Natural killer cell (primary cell): ENCODE measurements around the gene B4GAT1. TPM values are rescaled to one million over a fixed set of nuclear protein-coding genes. Genes with fewer than 3 reads are reported as not detected.

Experiments used
- ATAC-seq, 3 donors: fragments of 150-1000 bp in 2 of 3; fragments of 200-7000 bp in 1 of 3; cut with Tn5 transposase; 1 replicate in 1 of 3; 2 replicates in 2 of 3; pipeline ENCODE4 v1.10.0; 2021; ENCODE audit warnings: mild to moderate bottlenecking in 2 of 3, moderate library complexity in 2 of 3
- DNase-seq, 2 donors: peaks; one replicate each; pipeline versions ENCODE4 v3.0.0 to v3.0.0-alpha.2; 2013 to 2021; ENCODE audit warnings: mixed read lengths in 1 of 2
- H3K27ac ChIP-seq: one replicate; pipeline ENCODE4 v1.5.1; 2013; ENCODE audit warnings: mild to moderate bottlenecking, low read length
- H3K27me3 ChIP-seq: one replicate; pipeline ENCODE4 v1.6.1; 2013; ENCODE audit warnings: low read length; ENCODE audit not compliant: control insufficient read depth, insufficient read depth
- H3K36me3 ChIP-seq: one replicate; pipeline ENCODE4 v1.6.1; 2013; ENCODE audit warnings: low read length; ENCODE audit not compliant: control insufficient read depth, insufficient read depth
- H3K4me1 ChIP-seq: one replicate; pipeline ENCODE4 v1.6.1; 2013; ENCODE audit warnings: low read length; ENCODE audit not compliant: control insufficient read depth, insufficient read depth
- H3K4me3 ChIP-seq: one replicate; pipeline ENCODE4 v1.5.1; 2013; ENCODE audit warnings: low read length
- H3K9me3 ChIP-seq: one replicate; pipeline ENCODE4 v1.6.1; 2013; ENCODE audit warnings: low read length; ENCODE audit not compliant: control insufficient read depth, insufficient read depth
- H3K27ac Mint-ChIP-seq, 2 donors: one replicate each; pipeline ENCODE4 v1.8.0; 2022; ENCODE audit warnings: mild to moderate bottlenecking in 2 of 2, mixed read lengths in 2 of 2, moderate library complexity in 1 of 2
- H3K27me3 Mint-ChIP-seq, 2 donors: one replicate each; pipeline ENCODE4 v1.8.0; 2022; ENCODE audit warnings: low read depth in 2 of 2, mixed read lengths in 2 of 2
- H3K36me3 Mint-ChIP-seq: one replicate; pipeline ENCODE4 v1.8.0; 2022; ENCODE audit warnings: mixed read lengths
- H3K4me1 Mint-ChIP-seq, 2 donors: one replicate each; pipeline ENCODE4 v1.8.0; 2022; ENCODE audit warnings: mixed read lengths in 2 of 2
- H3K4me3 Mint-ChIP-seq: one replicate; pipeline ENCODE4 v1.8.0; 2022; ENCODE audit warnings: mild to moderate bottlenecking, moderate library complexity, mixed read lengths
- H3K9me3 Mint-ChIP-seq, 2 donors: one replicate each; pipeline ENCODE4 v1.8.0; 2022; ENCODE audit warnings: mixed read lengths in 2 of 2
- WGBS: methylation state at CpG from one replicate; pipeline ENCODE4 v1.1.7; 2013; ENCODE audit warnings: missing lambda C conversion rate; ENCODE audit not compliant: insufficient coverage; 5-methylcytosine and 5-hydroxymethylcytosine counted together
- intact Hi-C: fragments of 100-400 bp; cut with micrococcal nuclease; formaldehyde crosslinking; loops from one replicate; pipeline ENCODE4 v1.14.2; 2022
- total RNA-seq, 4 donors: library from RNA; stranded (reverse); fragments of 120-200 nt in 1 of 4; gene quantifications; one replicate each; pipeline versions ENCODE4 v1.2.3 to v1.2.4, GENCODE V29; 2013 to 2022
- TF ChIP-seq, protein P1 (sequence below): fragments of 200-600 bp; IDR thresholded peaks from one replicate; pipeline ENCODE4 v1.8.0; 2022; ENCODE audit warnings: antibody characterized with exemption

The B4GAT1 gene
- total RNA-seq, 3 donors from 2014 or later (not counting 1 experiment from before 2014, with no cell fraction given), result 2.0 to 4.2 (median 2.5) TPM

- DNase-seq, result peak in 1 of 2 donors; percentile 25
- 35% methylated on average over 68 of the region's 68 CpGs for WGBS
These were observed 679 bp downstream of the B4GAT1 start for GRCh38 chr11:66346476-66347424.

GRCh38 chr11:66345316-66345649, 2.1 kb downstream of the B4GAT1 start:
- intact Hi-C loops, result loop anchor here (1.0 to 10.0 kb wide), 3 partner anchors 33 to 1260 kb away; partner anchors contain the start of genes CDCA5, RCE1 and ZFPL1
- Mint-ChIP-seq H3K27me3 (peaks cover 0 to 7% of the 10 kb centered on the region in 2 donors), H3K4me1 (peaks cover 36 to 45% of the 10 kb centered on the region in 2 donors), H3K4me3 (peak overlapping the region; percentile 98), H3K36me3 (no peaks in the 10 kb centered on the region), H3K9me3 (no peaks in the 10 kb centered on the region), H3K27ac (peak overlapping the region; percentile 96)
- H3K4me1 ChIP-seq, result peaks cover 46% of the 10 kb centered on the region
- DNase-seq, result no peak
- peak; percentile 16 to 22 (median 20) for ATAC-seq
- TF ChIP-seq, protein P1, sequence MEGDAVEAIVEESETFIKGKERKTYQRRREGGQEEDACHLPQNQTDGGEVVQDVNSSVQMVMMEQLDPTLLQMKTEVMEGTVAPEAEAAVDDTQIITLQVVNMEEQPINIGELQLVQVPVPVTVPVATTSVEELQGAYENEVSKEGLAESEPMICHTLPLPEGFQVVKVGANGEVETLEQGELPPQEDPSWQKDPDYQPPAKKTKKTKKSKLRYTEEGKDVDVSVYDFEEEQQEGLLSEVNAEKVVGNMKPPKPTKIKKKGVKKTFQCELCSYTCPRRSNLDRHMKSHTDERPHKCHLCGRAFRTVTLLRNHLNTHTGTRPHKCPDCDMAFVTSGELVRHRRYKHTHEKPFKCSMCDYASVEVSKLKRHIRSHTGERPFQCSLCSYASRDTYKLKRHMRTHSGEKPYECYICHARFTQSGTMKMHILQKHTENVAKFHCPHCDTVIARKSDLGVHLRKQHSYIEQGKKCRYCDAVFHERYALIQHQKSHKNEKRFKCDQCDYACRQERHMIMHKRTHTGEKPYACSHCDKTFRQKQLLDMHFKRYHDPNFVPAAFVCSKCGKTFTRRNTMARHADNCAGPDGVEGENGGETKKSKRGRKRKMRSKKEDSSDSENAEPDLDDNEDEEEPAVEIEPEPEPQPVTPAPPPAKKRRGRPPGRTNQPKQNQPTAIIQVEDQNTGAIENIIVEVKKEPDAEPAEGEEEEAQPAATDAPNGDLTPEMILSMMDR, result no peak
- H3K4me3 ChIP-seq, result peak overlapping the region; percentile 91
- 14% methylated on average over 7 of the region's 7 CpGs for WGBS
- no peaks in the 10 kb centered on the region for H3K9me3 ChIP-seq
- peaks cover 19% of the 10 kb centered on the region for H3K36me3 ChIP-seq
- peak overlapping the region; percentile 86 for H3K27ac ChIP-seq
- H3K27me3 ChIP-seq, result no peaks in the 10 kb centered on the region

More at GRCh38 chr11:66346476-66347424, 679 bp downstream of the B4GAT1 start:
- ATAC-seq, result no peak
- peaks cover 0 to 3% of the 10 kb centered on the region in 2 donors for H3K27me3 Mint-ChIP-seq
- H3K27me3 ChIP-seq, result no peaks in the 10 kb centered on the region
- peak overlapping the region in 1 of 2 donors; percentile 96 for H3K27ac Mint-ChIP-seq
- H3K27ac ChIP-seq, result peak overlapping the region; percentile 57
- peak overlapping the region; percentile 66 for H3K4me3 Mint-ChIP-seq
- TF ChIP-seq, protein P1, result no peak
- peaks cover 46% of the 10 kb centered on the region for H3K4me1 ChIP-seq
- intact Hi-C loops, result loop anchor here (10.0 kb wide), 1 partner anchor 1262 kb away; the partner anchor contains the start of genes CDCA5 and ZFPL1
- H3K9me3 ChIP-seq, result no peaks in the 10 kb centered on the region
- H3K4me3 ChIP-seq, result peak overlapping the region; percentile 82
- H3K36me3 ChIP-seq, result peaks cover 4% of the 10 kb centered on the region
- H3K36me3 Mint-ChIP-seq, result no peaks in the 10 kb centered on the region
- H3K9me3 Mint-ChIP-seq, result no peaks in the 10 kb centered on the region
- peaks cover 36 to 41% of the 10 kb centered on the region in 2 donors for H3K4me1 Mint-ChIP-seq

DNA sequence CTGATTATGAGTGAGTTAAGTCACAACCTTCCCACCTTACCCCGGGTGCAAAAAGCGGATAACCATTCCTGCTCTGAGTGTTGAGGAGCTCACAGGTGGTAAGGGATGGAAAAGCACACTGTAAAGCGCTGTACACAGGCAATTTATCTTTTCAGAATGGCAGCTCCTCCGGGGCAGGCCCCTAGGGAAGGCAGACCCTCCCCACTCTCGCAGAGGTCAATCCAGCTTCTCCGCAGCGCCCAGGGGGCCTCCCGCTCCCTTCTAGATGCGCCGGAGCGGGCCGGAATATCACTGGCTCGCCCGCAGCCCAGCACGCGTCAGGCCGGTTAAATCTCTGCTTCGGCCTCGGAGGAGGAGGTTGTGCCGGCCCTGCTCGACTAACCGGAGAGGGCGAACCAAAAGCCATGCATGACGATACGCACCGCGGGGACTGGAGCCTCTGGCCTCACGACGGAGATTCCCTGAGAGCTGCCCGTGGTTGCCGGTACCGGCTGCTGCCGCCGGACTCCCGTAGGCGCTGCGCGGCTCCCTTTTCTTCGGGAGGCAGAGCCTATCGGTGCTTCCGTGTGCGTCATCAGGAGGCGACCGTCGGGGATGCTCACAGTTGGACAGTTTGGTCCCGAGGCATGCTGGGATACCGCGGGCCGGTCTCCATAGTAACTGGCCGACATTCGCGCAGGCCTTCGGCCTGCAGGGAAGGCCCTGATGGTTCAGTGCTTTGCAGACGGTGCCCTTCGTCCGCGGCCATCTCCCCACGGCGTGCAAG, 2.7 kb downstream of the B4GAT1 start, which contains the start of gene BRMS1:
TSS of gene BRMS1 (minus strand) at position 555 of the 766 bp plus-strand sequence. CDS start 2,870 bp downstream, outside the sequence.
- no peaks in the 10 kb centered on the region for H3K36me3 Mint-ChIP-seq
- DNase-seq (peak; percentile 95 to 98), ATAC-seq (peak; percentile 88 to 95 (median 91))
- intact Hi-C loops, result loop anchor here (1.0 to 10.0 kb wide), 3 partner anchors 32 to 1260 kb away; partner anchors contain the start of genes CDCA5, RCE1 and ZFPL1
- peaks cover 0 to 7% of the 10 kb centered on the region in 2 donors for H3K27me3 Mint-ChIP-seq
- H3K4me1 Mint-ChIP-seq, result peaks cover 36 to 45% of the 10 kb centered on the region in 2 donors
- TF ChIP-seq, protein P1, result no peak
- WGBS, result under 1% methylated on average over 58 of the region's 59 CpGs
- peak within 1 kb of the TSS; percentile 91 for H3K4me3 ChIP-seq
- H3K27ac Mint-ChIP-seq, result peak within 1 kb of the TSS; percentile 96
- peak within 1 kb of the TSS; percentile 98 for H3K4me3 Mint-ChIP-seq
- H3K9me3 ChIP-seq, result no peaks in the 10 kb centered on the region
- H3K4me1 ChIP-seq, result peaks cover 46% of the 10 kb centered on the region
- peaks cover 24% of the 10 kb centered on the region for H3K36me3 ChIP-seq
- no peaks in the 10 kb centered on the region for H3K9me3 Mint-ChIP-seq
- H3K27ac ChIP-seq, result peak within 1 kb of the TSS; percentile 86
- H3K27me3 ChIP-seq, result no peaks in the 10 kb centered on the region
